Activated T-cell treated with anti-CD3 and anti-CD28 coated beads, Interleukin-2, amount 50 U/mL, for 48 hours (primary cell): ENCODE measurements around the gene MYLK3.
"Not testable (repeated sequence)": the region's sequence is repeated elsewhere in the genome, so short reads cannot be mapped to it uniquely, and the experiment has no call there.

Experiments
- DNase-seq, 2 experiments: peaks; one replicate each; pipeline ENCODE4 v3.0.0-alpha.2; 2020

Gene MYLK3

DNA sequence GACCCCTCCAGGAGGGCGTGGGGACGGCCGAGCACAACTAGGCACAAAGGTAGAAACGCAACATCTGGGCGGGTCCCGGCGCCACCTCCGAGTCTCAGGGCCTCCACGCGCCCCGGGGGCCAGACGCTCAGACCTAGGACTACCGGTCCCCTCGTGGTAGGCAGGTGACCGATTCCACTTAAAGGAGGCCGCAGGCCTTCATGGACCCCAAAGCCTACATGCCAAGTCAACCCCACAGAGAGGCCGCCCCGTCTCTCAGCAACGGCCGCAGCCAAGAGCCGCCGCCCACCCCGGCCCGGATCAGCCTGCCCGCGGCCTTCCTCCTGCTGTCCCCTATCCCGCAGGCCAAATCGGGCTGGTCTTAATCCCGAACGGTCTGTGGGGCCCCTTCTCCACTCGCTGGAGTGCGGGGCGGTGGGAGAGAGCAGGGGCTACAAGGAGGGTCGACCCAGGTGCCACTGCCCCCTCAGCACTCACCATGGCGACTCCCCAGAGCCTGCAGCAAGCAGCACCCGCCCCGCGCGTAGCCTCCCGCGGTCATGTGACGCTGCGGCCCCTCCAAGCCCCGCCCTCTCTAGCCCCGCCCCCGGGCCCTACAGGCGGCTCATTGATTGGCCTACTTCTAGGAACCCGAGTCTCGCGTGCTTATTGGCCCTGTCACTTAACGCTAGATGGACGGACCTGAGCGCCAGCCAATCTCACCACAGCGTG is 59.3 kb downstream of the MYLK3 start, which contains the start of gene VPS35:
Gene VPS35 (minus strand): TSS at position 525 of the 711 bp plus-strand sequence. CDS start 45 bp downstream, at position 480.
- DNase-seq, result peak; percentile 100

DNA sequence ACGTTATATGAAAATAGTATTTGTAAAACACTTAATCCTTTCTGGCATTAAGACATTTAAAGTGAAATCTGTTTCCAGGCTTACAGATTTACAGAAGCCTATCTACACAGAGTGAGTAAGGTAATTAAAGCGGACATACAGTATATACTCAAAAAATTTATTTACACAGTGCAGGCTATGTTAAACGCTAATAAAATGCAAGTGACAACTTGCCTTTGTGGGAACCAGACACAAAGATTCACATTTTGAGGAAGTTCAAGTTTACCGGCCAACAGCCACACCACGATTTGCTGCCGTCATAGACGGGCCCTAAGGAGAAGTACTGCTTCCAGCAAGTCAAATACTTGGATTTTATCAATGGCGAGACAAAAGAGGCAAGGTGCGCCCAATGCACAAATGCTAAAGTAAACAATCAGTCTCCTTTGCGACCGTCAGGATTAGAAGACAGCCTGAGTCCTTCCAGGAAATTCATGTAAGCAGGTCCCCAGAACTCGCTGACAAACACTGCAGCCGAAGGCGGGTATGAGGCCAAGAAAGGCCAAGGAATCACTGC is 60.0 kb downstream of the MYLK3 start:
- DNase-seq, result no peak

DNA sequence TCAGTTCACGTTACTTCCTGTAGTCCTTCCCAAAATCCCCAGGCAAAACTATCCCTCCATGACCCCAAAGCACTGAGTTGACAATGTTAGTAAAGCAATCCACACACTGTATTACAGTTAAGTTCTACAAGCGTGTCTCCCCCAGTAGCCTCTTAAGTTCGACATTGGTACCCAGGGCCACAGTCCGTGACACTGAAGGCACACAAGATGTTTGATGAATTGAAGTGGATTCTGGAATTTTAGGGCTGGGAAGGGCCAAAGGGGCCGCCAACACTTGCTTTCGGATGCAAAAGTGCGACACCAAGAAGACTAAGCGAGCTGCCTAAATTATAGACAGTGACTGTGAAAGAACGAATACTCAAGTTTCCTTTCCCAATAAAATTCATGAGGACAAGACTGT is 60.7 kb downstream of the MYLK3 start:
- no peak for DNase-seq

DNA sequence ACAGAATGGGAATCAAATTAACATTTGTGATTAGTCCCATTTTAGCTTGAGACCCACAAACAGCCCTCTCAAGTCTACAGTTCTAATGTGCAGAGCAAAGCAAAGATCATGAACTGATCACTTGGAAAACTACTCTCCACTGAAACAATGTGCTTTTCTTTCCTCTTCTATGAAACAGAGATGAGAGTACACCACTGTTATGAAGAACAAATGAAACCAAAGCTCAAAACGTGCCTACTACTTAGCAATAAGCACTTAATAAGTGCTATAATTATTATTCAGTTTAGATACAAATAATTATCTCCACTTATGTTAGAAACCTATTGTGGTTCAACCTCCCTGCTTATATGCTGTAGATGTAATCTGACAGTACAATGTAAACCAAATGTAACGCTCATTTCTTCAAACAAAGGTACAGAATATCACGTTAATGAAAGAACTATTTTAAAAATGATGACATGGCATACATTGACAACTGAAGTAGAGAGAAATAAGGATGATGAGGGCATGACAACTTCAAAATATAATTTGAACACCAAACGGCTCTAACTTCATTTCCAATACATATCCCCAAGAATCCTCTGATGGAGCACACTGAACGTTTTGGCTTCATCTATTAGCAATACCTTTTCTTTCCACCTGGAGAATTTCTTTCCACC is 61.2 kb downstream of the MYLK3 start:
- DNase-seq, result no peak

DNA sequence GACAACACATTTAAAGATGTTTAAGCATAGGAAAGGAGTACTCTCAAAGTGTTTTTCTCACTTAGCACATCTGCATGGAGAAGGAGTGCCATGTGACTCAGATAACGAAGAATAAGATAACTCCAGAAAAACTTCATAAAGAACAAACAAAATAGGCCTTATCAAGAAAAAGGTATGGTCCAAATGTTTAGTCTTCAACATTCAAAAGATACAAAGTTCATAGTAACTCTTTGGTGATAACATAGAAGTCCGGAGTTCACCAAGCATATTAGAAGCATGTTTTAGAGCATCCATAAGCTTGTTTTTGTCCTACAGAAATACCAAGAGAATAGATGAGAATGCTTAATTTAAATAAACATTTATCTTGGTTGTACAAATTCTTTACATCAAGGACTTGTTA is 66.3 kb downstream of the MYLK3 start:
- DNase-seq, result not testable (repeated sequence)

DNA sequence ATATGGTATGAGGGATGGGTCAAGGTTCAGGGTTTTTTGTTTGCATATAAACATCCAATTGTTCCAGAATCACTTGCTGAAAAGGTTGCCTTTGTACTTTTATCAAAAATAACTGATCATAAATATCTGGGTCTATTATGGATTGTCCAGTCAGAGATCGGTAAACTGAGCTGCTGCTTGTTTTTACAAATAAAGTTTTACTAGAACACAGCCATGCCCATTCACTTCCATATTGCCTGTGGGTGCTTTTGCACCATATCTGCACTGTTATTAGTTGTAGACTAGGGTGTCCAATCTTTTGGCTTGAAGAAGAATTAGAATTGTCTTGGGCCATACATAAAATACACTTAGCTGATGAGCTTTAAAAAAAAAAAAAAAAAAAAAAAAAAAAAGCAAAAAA is 70.2 kb downstream of the MYLK3 start:
- not testable (repeated sequence) for DNase-seq

DNA sequence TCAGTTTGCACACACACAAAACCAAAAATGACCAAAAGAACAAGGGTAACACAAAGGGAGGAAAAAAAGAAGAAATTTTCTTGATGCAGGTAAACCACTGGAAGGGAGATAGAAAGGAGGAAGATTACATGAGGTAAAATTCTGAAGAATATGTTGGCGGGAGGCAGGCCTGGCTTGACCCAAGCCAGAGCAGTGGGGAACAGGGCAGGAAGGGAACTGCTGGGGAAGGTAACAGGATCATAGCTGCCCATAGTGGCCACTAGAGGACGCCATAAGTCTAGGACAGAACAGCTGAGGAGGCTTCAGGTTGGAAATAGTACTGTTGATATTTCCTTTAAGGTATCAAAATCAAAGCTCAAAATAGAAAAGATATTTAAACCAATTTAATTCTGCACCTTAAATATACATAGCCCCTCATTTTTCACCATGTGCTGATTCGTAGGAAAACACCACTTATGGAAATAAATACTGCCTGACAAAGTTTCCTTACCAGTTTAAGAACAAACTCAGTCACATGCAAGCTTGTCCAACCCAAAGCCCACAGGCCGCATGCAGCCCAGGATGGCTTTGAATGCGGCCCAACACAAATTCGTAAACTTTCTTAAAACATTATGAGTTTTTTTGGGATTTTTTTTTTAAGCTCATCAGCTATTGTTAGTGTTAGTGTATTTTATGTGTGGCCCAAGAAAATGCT is 74.7 kb downstream of the MYLK3 start:
- peak; percentile 43 to 54 for DNase-seq

DNA sequence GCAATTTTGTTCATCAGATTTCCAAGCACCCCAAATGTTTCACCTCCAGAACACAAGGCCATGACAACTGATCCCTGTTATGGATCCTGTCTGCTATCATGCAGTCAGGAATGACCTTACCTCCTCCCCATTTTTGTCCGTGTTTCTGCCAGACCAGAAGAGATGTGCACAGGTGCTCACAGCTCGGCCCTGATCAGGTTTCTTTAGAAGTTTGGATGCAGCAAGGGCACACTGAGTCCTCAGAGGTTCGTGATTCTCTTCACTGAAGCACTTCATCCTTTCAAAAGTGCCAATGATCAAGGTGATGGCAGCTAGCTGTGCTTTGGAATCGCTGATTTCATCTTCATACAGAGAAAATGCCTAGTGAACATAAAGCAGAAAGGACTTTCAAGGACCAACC is 86.0 kb downstream of the MYLK3 start:
- no peak for DNase-seq

DNA sequence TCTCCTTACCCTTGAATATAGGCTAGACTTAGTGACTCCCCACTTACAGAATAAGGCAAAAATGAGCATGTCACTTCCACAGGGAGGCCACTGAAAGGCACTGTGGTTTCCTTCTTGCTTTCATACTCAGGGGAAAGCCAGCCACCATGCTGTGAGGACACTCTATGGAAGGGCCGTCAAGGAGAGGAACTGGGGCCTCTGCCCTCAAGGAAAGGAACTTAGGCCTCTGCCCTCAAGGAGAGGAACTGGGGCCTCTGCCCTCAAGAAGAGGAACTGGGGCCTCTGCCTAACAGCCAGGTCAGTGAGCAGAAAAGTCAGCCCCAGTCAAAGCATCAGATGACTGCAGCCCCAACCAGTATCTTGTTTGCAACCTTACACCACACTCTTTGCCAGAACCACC is 89.2 kb downstream of the MYLK3 start:
- DNase-seq, result peak; percentile 42 to 46
